Hematopoietic multipotent progenitor cell treated with erythropoietin and hydrocortisone succinate and interleukin-3 and kit ligand, for 17 days (in vitro differentiated cells): ENCODE measurements around the gene HID1.
A peak's percentile ranks its signal among the peaks of the same experiment; 100 is the strongest.
"Not testable (repeated sequence)": the region's sequence is repeated elsewhere in the genome, so short reads cannot be mapped to it uniquely, and the experiment has no call there.

Experiments
- DNase-seq: peaks from one replicate; pipeline ENCODE4 v3.0.0-alpha.2; 2015; ENCODE audit warnings: low spot score

Gene HID1

GRCh38 chr17:75001915-75002843 lies 29.6 kb upstream of the HID1 start:
- DNase-seq: no peak

GRCh38 chr17:74999523-74999922 lies 27.0 kb upstream of the HID1 start:
- no peak for DNase-seq

- no peak for DNase-seq
These were observed 26.2 kb upstream of the HID1 start for GRCh38 chr17:74998783-74999182.

DNA sequence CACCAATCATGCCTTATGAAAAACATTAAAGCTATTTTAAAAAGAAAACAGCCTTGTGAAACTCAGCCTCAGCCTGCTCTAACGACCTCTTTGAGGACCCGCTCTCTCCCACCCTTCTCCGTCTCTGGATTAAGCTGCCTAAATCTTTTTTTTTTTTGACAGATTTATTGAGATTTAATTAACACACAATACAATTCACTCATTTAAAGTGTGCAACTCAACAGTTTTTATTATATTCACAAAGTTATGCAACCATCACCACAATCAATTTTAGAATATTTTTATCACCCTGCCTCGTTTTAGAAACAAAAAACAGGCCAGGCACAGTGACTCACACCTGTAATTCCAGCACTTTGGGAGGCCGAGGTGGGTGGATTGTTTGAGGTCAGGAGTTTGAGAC lies 23.3 kb upstream of the HID1 start:
- DNase-seq: no peak

- DNase-seq: no peak
These were observed 21.9 kb upstream of the HID1 start for GRCh38 chr17:74994440-74994839.

DNA sequence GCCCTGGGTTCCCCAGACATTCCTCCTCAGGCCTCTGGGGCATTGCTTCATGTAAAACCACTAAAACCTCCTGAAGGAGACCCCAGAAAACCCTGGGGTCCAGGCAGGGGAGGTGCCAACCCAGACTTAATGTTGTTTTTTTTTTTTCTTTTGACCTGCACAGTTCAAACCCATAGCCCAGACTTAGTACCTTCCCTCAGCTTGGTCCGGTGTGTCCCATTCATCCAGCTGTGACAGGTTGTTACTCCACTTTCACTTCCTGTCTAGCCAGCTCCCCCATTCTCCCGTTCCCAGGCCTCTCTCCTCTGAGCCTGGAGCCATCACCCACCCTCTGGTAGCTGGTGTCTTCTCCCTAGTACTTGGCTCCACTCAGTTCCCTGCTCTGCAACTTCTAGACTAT lies 19.7 kb upstream of the HID1 start:
- no peak for DNase-seq

GRCh38 chr17:74990581-74991105 lies 18.1 kb upstream of the HID1 start:
- DNase-seq: no peak

- DNase-seq: peak; percentile 12
These were observed 15.6 kb upstream of the HID1 start for GRCh38 chr17:74987909-74988711.

DNA sequence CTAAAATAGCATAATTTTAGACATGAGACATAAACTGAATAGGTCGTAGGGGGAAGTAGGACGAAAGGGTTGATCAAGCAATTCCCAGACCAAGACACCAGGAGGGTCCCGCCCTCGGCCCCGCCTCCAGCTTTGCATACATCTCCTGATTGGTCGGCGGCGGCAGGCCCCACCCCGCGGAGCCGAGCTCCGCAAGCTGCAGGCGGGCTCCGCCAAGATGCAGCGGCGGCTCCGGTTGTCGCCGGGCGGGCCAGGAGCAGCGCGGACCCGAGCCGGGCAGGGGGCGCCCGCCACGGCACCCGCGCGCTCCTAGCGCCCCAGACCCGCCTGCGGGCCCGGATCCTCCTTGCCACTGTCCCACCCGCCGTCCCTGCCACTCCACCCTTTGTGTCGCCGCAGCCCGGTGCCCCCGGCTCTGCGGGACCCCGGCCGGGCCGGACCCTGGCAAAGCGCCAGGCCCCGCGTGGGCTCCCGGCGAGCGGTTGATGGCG lies 14.9 kb upstream of the HID1 start, which contains the start of gene CDR2L:
Gene CDR2L (plus strand): TSS at position 215 of the 491 bp plus-strand sequence. CDS start 412 bp downstream, outside the sequence.
- DNase-seq: peak; percentile 85

DNA sequence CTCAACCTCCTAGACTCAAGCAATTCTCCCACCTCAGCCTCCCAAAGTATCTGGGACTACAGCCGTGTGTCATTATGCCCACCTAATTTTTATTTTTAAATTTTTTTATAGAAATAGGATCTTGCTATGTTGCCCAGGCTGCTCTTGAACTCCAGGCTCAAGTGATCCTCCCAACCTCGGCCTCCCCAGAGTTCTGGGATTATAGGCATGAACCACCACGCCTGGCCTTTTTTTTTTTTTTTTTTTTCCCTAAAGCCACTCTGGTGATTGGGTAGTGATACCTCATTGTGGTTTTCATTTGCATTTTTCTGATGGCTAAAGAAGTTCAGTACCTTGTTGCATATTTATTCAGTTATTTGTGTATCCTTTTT lies 13.6 kb upstream of the HID1 start:
- DNase-seq: no peak

GRCh38 chr17:74982663-74983313 lies 10.2 kb upstream of the HID1 start:
- DNase-seq: not testable (repeated sequence)

GRCh38 chr17:74981979-74982662 lies 9.6 kb upstream of the HID1 start:
- DNase-seq: no peak

GRCh38 chr17:74981318-74981978 lies 8.9 kb upstream of the HID1 start:
- no peak for DNase-seq

- no peak for DNase-seq
These were observed 7.0 kb upstream of the HID1 start for GRCh38 chr17:74979408-74980146.

- DNase-seq: no peak
These were observed 5.7 kb upstream of the HID1 start for GRCh38 chr17:74978240-74978639.

GRCh38 chr17:74977802-74978201 lies 5.2 kb upstream of the HID1 start:
- no peak for DNase-seq

DNA sequence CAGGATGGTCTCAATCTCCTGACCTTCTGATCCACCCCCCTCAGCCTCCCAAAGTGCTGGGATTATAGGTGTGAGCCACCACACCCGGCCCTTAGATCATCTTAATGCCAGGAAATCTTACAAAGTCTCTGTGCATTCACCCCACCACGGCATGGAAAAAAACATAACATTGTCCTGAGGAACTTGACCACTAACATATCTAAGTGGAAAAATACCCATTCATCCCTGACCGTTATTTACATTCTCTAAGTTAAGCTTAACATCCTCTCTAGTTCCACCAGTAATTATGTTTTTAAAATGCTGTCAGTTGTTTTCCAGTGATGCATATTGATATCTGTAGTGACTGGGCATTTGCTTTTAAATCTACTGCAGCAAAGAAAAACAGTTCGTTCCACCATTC lies 3.4 kb upstream of the HID1 start:
- DNase-seq: no peak

- DNase-seq: no peak
These were observed 392 bp upstream of the HID1 start for GRCh38 chr17:74972973-74973328.

GRCh38 chr17:74971842-74972106 lies 785 bp downstream of the HID1 start:
- DNase-seq: no peak

- DNase-seq: no peak
These were observed 1.3 kb downstream of the HID1 start for GRCh38 chr17:74971069-74971841.
